GM13976 (cell line): ENCODE results near the gene WDR62.

Source experiments
- DNase-seq: peaks from one replicate; pipeline ENCODE4 v3.0.0; 2012; ENCODE audit warnings: low spot score
- in situ Hi-C: fragments of 300-500 bp; cut with MboI; formaldehyde crosslinking; loops from one replicate; pipeline ENCODE4 v1.12.0; 2022; ENCODE audit warnings: low sequenced_read_pairs, mixed read lengths, inconsistent platforms; ENCODE audit not compliant: unreplicated experiment
- TF ChIP-seq, protein P1 (sequence below): IDR thresholded peaks from 2 replicates; pipeline ENCODE4 v1.5.1; 2012; ENCODE audit warnings: borderline replicate concordance, mild to moderate bottlenecking; ENCODE audit not compliant: insufficient read depth; ENCODE audit errors: extremely low read depth, missing control alignments, control extremely low read depth

Gene WDR62

DNA sequence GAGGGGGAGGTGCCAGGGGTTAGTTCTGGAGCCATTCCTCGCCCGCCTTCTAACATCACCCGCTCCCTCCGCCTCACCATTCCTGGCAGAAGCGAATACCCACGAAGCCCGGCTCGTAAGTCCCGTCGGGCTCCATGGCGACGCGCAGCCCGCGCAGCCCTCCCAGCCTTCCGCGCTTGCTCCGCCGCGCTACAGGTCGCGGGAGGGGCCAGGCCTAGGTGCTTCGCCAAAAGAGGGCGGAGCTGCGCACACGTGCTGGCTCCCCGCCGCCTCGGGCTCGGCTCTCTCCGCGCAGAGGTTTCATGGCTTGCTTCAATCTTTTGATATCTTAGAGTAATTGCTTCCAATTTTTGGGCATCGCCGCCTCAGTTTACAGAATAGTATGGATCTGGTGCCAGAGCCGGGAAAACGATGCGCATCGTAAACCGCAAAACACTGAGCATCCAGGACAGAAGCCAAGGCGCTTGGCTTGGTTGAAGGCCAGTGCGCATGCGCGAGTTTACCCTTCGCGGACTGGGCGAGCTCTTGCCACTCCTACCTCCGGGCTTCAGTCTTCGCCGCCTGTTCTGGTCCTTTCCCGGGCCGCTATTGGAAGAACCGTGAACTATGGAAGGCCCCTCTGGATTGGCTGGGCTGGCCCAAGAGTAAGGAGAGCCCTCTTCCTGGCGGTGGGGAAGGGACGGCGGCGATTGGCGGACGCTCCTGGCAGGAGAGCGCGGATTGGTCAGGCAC lies 60.2 kb downstream of the WDR62 start, which contains the start of gene POLR2I:
Gene POLR2I (minus strand): TSS at position 155 of the 732 bp plus-strand sequence. CDS start 19 bp downstream, at position 136.
- peak; percentile 98 for DNase-seq
- in situ Hi-C loops, result no loop called here
- TF ChIP-seq, protein P1, sequence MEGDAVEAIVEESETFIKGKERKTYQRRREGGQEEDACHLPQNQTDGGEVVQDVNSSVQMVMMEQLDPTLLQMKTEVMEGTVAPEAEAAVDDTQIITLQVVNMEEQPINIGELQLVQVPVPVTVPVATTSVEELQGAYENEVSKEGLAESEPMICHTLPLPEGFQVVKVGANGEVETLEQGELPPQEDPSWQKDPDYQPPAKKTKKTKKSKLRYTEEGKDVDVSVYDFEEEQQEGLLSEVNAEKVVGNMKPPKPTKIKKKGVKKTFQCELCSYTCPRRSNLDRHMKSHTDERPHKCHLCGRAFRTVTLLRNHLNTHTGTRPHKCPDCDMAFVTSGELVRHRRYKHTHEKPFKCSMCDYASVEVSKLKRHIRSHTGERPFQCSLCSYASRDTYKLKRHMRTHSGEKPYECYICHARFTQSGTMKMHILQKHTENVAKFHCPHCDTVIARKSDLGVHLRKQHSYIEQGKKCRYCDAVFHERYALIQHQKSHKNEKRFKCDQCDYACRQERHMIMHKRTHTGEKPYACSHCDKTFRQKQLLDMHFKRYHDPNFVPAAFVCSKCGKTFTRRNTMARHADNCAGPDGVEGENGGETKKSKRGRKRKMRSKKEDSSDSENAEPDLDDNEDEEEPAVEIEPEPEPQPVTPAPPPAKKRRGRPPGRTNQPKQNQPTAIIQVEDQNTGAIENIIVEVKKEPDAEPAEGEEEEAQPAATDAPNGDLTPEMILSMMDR, result no peak

DNA sequence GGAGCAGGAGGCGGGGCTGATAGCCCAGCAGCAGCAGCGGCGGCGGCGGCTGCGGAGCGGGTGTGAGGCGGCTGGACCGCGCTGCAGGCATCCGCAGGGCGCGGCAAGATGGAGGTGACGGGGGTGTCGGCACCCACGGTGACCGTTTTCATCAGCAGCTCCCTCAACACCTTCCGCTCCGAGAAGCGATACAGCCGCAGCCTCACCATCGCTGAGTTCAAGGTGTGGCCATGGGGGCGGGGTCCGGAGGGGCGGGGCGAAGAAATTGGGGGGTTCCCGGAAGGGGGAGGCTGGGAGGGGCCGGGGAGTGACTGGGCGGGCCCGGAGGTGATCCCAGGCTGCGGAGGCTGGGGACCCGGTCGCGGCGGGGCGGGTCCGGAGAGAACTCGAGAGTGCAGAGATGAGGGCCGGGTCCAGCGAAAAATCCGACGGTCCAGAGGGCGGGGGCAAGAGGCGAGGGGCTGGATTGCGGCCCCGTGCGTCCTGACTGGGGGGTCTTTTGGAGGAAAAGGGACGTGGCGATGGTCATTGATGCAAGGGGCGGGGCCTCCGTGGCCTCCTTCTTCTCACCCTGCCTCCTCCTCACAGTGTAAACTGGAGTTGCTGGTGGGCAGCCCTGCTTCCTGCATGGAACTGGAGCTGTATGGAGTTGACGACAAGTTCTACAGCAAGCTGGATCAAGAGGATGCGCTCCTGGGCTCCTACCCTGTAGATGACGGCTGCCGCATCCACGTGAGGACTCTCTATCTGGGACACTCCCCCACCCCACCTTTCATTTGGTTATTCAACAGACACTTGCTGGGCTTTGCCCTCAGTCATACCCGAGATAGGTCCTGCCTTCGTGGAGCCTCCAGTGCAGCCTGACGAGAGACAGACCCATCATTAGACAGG lies 61.0 kb downstream of the WDR62 start, which contains the start of gene TBCB:
Gene TBCB (plus strand): TSS at position 16 of the 891 bp plus-strand sequence. CDS start 93 bp downstream, at position 109.
- TF ChIP-seq, protein P1, result no peak
- peak; percentile 93 for DNase-seq
- in situ Hi-C loops, result no loop called here

DNA sequence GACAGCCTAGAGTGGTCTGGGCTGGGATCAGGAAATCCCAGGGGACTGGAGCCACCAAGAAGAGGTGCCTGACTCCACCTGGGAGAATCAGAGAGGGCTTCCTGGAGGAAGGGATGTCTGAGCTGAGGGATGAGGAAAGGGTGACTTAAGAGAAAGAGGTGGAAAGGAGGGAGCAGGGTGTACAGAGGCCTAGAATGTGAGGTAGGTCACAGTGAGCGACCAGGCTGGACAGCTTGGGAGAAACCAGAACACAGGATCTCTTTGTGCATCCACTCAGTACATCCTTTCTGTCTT lies 61.6 kb downstream of the WDR62 start:
- TF ChIP-seq, protein P1, result no peak
- in situ Hi-C loops, result no loop called here

DNA sequence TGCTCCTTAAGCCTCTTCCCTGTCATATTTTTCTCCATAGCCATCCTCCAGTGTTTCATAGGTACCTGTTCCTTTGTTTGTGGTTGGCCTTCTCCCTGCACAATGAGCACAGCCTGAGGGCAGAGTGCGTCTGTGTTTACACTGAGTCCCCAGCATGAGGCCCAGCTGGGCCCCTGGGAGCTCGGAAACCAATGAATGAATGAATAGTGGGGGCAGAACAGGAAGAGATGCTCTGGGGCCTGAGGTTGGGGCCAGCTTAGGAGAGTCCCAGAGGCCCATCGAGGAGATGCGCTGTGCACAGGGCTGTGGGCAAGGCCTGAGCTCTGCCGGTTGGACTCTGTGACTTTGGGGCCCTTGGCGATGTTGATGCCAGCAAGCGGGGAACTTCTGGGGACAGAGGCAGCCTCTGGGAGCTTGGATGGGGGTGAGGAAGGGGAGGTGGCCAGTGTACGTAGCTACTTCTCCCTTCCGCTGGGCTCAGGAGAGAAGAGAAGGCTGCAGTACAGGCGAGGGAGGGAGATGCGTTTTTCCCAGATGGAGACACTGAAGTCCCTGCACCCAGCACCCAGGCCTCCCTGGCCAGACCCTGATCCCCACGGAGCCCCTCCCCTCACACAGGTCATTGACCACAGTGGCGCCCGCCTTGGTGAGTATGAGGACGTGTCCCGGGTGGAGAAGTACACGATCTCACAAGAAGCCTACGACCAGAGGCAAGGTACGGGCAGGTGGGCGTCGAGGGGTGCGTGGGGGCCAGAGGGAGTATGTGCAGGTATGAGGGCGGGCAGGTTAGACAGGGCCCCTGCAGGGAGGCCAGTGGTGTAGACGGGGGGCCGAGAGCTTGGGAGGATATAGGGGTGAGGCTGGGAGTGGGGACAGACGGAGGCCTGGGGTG lies 65.6 kb downstream of the WDR62 start:
- peak; percentile 15 for DNase-seq
- in situ Hi-C loops, result no loop called here
- TF ChIP-seq, protein P1, result no peak

More for the DNA sequence above, 61.6 kb downstream of the WDR62 start:
- DNase-seq, result no peak

DNA sequence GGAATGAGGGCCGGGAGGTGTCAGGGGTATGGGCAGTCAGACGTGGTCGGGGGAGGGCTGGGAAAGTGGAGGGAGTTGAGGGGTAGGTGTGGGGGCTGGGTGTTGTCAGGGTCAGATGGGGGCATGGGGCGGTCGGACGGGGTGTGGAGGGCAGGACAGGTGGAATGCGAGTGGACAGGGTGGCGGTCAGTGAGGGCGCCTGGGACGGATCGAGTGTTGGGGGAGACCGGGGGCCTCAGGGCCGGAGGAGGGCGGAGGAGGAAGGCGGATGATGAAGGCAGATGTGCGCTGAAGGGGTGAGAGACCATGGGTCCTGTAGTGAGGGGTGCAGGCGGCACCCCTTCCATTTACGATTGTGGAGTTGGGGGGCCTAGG lies 66.3 kb downstream of the WDR62 start:
- in situ Hi-C loops, result no loop called here
- TF ChIP-seq, protein P1, result no peak
- DNase-seq, result peak; percentile 9
